KOPT-K1 (cell line): ENCODE measurements around the gene MID1IP1.

Source experiments
- H3K27ac ChIP-seq: fragments of 200-600 bp; sonication (generic); 2 replicates; pipeline ENCODE4 v1.5.1; 2016; ENCODE audit warnings: antibody characterized with exemption, mild to moderate bottlenecking, low read depth, low read length; ENCODE audit not compliant: poor library complexity, severe bottlenecking
- H3K36me3 ChIP-seq: fragments of 200-600 bp; sonication (generic); 2 replicates; pipeline ENCODE4 v1.5.1; 2017; ENCODE audit warnings: antibody characterized with exemption, mild to moderate bottlenecking, low read length, moderate library complexity; ENCODE audit not compliant: insufficient read depth
- H3K9me3 ChIP-seq: fragments of 200-600 bp; sonication (generic); 2 replicates; pipeline ENCODE4 v1.5.1; 2017; ENCODE audit warnings: antibody characterized with exemption, low read length, mild to moderate bottlenecking; ENCODE audit not compliant: insufficient read depth, poor library complexity, severe bottlenecking

MID1IP1 gene

GRCh38 chrX:38804682-38805431 is 3.6 kb downstream of the MID1IP1 start:
- peak overlapping the region; percentile 98 for H3K27ac ChIP-seq

GRCh38 chrX:38805432-38806389 is 4.5 kb downstream of the MID1IP1 start:
- H3K9me3 ChIP-seq = no peaks in the 10 kb centered on the region
- H3K27ac ChIP-seq = peak overlapping the region; percentile 98
- H3K36me3 ChIP-seq = peaks cover 9% of the 10 kb centered on the region; the same call in 1 of the 2 replicates

More at GRCh38 chrX:38804682-38805431, 3.6 kb downstream of the MID1IP1 start:
- Histone ChIP-seq H3K36me3 (peaks cover 9% of the 10 kb centered on the region; the same call in 1 of the 2 replicates), H3K9me3 (no peaks in the 10 kb centered on the region)

- no peaks in the 10 kb centered on the region for H3K9me3 ChIP-seq
- H3K27ac ChIP-seq = peak overlapping the region; percentile 98
- peaks cover 9% of the 10 kb centered on the region; the same call in 1 of the 2 replicates for H3K36me3 ChIP-seq
Observed at GRCh38 chrX:38806875-38807621, 5.8 kb downstream of the MID1IP1 start.

- Histone ChIP-seq H3K36me3 (peaks cover 9% of the 10 kb centered on the region; the same call in 1 of the 2 replicates), H3K27ac (peak overlapping the region; percentile 98), H3K9me3 (no peaks in the 10 kb centered on the region)
Observed at GRCh38 chrX:38807873-38808272, 6.6 kb downstream of the MID1IP1 start.

GRCh38 chrX:38811515-38812243 is 10.4 kb downstream of the MID1IP1 start:
- no peaks in the 10 kb centered on the region for H3K9me3 ChIP-seq
- peak overlapping the region; percentile 55 for H3K27ac ChIP-seq
- peaks cover 5% of the 10 kb centered on the region; the same call in 1 of the 2 replicates for H3K36me3 ChIP-seq

GRCh38 chrX:38816155-38816554 is 14.9 kb downstream of the MID1IP1 start:
- Histone ChIP-seq H3K27ac (peak overlapping the region; percentile 67), H3K9me3 (no peaks in the 10 kb centered on the region), H3K36me3 (no peaks in the 10 kb centered on the region)

GRCh38 chrX:38817004-38817703 is 15.9 kb downstream of the MID1IP1 start:
- Histone ChIP-seq H3K27ac (peak overlapping the region; percentile 67), H3K9me3 (no peaks in the 10 kb centered on the region), H3K36me3 (no peaks in the 10 kb centered on the region)

- no peaks in the 10 kb centered on the region for H3K9me3 ChIP-seq
- no peak overlapping the region for H3K27ac ChIP-seq
- no peaks in the 10 kb centered on the region for H3K36me3 ChIP-seq
Observed at GRCh38 chrX:38819163-38819562, 17.9 kb downstream of the MID1IP1 start.

GRCh38 chrX:38819709-38820108 is 18.4 kb downstream of the MID1IP1 start:
- Histone ChIP-seq H3K9me3 (no peaks in the 10 kb centered on the region), H3K36me3 (no peaks in the 10 kb centered on the region), H3K27ac (no peak overlapping the region)

- Histone ChIP-seq H3K9me3 (no peaks in the 10 kb centered on the region), H3K27ac (no peak overlapping the region), H3K36me3 (no peaks in the 10 kb centered on the region)
Observed at GRCh38 chrX:38820751-38821150, 19.5 kb downstream of the MID1IP1 start.

GRCh38 chrX:38824176-38824575 is 22.9 kb downstream of the MID1IP1 start:
- Histone ChIP-seq H3K9me3 (no peaks in the 10 kb centered on the region), H3K27ac (no peak overlapping the region), H3K36me3 (no peaks in the 10 kb centered on the region)

- Histone ChIP-seq H3K27ac (no peak overlapping the region), H3K36me3 (no peaks in the 10 kb centered on the region)
Observed at GRCh38 chrX:38831949-38832348, 30.7 kb downstream of the MID1IP1 start.

GRCh38 chrX:38837389-38837788 is 36.1 kb downstream of the MID1IP1 start:
- H3K36me3 ChIP-seq = no peaks in the 10 kb centered on the region
- H3K27ac ChIP-seq = no peak overlapping the region
- H3K9me3 ChIP-seq = no peaks in the 10 kb centered on the region

More at GRCh38 chrX:38831949-38832348, 30.7 kb downstream of the MID1IP1 start:
- H3K9me3 ChIP-seq = no peaks in the 10 kb centered on the region

GRCh38 chrX:38839277-38839676 is 38.0 kb downstream of the MID1IP1 start:
- no peak overlapping the region for H3K27ac ChIP-seq
- no peaks in the 10 kb centered on the region for H3K9me3 ChIP-seq
- H3K36me3 ChIP-seq = no peaks in the 10 kb centered on the region
